Measurements from ENCODE around the gene MAP2K1. TPM values are rescaled to one million over a fixed set of nuclear protein-coding genes. Genes with fewer than 3 reads are reported as not detected.
"Not testable (repeated sequence)": the region's sequence is repeated elsewhere in the genome, so short reads cannot be mapped to it uniquely, and the experiment has no call there.

Gene MAP2K1
- total RNA-seq, 1 experiment from 2014 or later: 48.4 TPM

DNA sequence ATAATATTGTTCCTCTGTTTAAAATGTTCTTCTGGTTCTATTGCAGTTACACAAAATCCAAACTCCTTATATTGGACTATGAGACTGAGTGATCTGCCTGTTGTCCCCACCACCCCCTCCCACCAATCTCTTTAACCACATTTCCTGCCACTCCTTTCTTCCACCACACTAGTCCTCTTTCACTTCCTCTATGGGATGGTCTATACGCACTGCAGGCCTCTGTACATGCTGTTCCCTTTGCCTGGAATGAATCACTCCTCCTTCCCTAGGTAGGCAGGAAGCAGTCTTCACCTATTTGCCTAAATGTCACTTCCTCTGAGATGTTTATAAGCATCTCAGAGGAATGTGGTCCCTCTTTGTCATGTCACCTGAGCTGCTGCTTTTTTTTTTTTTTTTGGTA lies 4.0 kb downstream of the MAP2K1 start:
- DNase-seq (ENCODE audit: extremely low read depth, low read depth): no peak

DNA sequence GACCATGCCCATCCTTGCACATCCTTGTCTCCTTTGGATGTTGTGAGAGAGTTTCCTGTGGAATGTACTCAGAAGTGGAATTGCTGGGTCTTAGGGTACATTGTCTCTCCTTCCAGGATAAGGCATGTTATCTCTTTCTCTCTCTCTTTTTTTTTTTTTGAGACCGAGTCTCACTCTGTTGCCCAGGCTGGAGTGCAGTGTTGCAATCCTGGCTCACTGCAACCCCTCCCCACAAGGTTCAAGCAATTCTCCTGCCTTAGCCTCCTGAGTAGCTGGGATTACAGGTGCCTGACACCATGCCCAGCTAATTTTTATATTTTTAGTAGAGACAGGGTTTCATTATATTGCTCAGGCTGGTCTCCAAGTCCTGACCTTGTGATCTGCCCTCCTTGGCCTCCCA lies 6.3 kb downstream of the MAP2K1 start:
- not testable (repeated sequence) for DNase-seq (ENCODE audit: extremely low read depth, low read depth)

DNA sequence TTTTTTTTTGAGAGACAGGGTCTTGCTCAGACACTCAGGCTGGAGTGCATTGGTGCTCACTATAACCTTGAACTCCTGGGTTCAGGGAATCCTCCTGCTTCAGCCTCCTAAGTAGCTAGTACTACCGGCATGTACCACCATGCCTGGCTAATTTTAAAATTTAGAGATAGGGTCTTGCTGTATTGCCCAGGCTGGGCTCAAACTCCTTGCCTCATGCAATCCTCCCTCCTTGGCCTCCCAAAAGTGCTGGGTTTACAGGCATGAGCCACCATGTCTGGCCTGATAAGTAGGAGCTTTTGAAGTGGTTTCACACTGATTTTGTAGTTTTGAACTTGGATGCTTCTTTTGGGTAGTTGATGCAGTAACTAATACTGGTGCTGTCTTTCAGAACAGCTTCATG lies 7.8 kb downstream of the MAP2K1 start:
- no peak for DNase-seq (ENCODE audit: extremely low read depth, low read depth)

DNA sequence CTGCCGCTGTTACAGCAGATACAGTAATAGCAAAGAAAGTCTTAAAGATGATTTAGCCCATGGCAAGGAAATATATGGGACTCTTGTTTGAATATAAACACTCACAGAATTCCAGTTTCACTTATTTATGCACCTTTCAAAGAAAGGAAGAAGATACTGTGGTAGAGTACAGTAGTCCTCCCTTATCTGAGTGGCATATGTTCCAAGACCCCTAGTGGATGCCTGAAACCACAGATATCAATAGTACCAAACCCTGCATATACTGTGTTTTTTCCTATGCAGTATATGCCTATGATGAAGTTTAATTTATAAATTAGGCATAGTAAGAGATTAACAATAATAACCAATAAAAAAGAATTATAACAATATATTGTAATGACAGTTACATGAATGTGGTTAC lies 8.2 kb downstream of the MAP2K1 start:
- no peak for DNase-seq (ENCODE audit: extremely low read depth, low read depth)

DNA sequence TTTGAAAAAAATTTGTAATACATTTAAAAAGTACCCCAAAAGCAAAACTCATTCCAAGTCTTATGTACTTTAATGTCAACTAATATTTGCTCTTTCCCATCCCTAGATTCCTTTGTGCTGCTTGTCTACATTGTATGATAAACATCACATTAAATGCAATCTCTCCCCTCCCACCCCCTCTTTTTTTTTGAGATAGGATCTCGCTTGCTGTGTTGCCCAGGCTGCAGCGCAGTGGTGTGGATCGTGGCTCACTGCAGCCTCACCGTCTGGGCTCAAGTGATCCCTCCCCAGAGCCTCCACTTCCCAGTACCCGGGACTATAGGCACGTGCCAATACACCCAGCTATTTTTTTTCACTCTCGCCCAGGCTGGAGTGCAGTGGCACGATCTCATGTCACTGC lies 12.6 kb downstream of the MAP2K1 start:
- DNase-seq (ENCODE audit: extremely low read depth, low read depth): no peak

DNA sequence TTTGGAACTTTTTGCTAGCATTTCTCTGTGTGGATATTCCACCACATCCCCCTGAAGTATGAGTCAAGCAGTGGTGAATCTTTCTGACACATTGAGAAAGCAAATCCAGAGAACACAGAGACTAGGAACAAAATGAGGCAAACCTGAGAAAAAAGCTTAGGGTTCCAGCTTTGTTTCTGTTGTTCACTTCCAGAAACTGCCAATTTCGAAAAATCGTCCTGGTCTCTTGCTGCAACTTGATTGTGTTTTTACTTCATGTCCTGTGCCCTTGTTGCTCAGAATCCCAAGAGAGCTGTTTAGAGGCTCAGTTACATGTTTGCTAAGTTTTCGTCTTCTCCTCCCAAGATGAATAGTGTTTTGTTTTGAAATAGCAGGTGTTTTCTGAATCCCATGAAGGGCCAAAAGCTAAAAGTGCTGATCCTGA lies 13.7 kb downstream of the MAP2K1 start:
- no peak for DNase-seq (ENCODE audit: extremely low read depth, low read depth)

DNA sequence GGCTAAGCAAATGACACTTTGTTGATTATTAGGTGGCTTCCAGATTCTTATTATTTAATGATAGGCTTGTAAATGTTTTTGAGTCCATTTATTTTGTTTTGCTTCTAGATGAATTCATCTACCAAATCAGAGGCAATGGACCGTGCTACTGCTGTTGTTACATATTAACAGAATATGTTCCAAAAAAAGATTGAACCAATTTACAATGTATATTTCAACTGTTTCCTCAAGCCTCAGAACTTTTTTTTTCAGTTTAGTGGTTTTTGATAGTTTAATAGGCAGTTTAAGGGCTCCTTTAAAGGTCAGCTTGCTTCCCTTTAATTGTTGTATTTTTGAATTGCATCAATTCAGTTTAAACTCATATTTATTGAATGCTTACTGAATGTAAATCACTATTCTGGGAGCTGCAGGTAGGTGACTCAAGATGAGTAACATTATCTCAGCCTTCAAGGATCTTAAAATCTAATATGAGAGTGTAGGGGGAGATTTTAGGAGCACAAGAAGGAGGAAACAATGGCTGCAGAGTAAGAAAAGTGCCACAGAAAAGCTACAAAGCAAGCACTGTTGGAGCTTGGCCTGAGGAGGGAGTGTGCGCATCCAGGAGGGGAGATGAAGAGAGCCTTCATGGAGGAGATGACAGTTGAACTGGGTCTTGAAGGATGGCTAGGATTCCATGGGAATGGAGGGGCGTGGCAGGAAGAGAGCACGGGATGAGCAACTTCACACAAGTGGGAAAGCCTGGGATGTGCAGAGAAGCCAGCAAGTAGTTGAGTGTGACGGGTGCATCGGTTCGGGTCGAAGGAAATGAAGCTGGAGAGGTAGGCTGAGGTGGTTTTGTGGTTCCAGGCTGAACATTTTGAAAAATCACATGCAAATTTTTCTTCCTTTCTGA lies 14.7 kb downstream of the MAP2K1 start:
- no peak for DNase-seq (ENCODE audit: extremely low read depth, low read depth)

DNA sequence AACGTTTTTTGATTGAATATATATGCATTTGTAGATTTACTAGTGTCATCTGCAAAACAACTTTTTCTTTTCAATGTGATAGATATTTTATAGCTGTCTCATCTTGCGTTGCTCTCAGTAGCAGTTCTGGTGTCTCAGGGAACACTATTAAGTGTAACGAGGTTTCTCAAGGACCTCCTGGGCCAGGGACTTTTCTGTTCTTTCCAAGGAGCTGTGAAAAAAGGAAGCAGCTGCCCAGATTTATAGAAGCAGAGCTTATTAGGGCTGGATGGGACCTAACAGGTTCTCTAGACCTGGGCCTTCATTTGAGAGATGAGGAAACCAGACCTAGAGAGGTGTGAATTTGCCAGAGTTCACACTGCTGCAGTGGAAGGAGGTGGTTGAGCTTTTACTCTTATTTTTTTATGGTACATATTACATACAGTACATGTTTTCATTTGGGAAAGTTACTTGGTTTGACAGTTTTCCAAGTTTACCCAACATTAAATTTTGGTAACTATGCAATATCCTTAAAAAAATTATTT lies 16.1 kb downstream of the MAP2K1 start:
- DNase-seq (ENCODE audit: extremely low read depth, low read depth): no peak

DNA sequence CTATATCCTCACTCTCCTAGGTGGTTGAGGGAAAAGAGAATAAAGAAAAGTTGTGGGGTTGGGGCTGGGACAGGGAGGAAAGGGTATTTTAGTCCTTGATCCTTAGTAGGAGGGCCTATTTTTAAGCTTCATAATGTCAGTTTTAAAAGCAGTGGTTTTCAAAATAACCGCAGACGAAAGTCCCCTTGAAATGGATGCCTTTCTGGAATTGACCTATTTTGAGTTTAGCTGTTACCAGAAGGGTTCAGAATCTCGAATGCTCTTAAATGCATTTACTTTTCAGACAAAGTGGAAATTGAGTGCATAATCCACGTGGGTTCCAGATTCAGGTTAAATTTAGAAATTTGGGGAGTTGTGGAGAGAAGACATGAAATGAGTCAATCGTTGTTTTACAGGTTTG lies 16.6 kb downstream of the MAP2K1 start:
- no peak for DNase-seq (ENCODE audit: extremely low read depth, low read depth)

DNA sequence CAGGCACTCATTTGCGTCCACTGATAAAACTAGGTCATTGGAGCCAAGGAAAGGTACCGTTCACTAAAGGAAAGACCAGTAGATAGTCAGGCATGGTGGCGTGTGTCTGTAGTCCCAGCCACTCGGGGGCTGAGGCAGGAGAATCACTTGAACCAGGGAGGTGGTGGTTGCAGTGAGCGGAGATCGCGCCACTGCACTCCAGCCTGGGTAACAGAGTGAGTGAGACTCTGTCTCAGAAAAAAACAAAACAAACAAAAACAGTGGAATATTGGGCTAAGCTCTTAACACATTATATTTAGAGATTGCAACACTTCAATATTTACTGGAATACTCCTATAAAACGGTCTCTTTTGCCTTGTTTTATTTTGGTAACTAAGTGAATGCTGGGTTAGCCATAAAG lies 17.4 kb downstream of the MAP2K1 start:
- no peak for DNase-seq (ENCODE audit: extremely low read depth, low read depth)

DNA sequence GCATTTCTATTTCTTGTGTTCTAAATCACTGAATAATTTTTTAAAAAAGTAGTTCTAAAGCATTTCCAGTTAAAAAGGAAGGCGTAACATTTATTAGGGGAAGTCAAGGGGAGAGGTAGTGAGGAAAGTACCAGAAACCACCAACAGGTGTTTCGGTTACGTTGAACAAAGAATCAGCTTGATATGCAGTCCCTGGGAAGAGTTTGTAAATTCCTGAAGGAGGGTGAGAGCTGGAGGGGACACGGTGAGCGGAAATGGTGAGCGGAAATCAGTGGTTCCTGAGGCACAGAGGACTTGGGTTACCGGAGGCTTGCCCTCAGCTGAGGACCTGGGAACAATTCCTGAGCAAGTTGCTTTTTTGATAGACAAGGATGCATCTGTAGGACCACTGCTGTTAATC lies 17.8 kb downstream of the MAP2K1 start:
- DNase-seq (ENCODE audit: extremely low read depth, low read depth): no peak

DNA sequence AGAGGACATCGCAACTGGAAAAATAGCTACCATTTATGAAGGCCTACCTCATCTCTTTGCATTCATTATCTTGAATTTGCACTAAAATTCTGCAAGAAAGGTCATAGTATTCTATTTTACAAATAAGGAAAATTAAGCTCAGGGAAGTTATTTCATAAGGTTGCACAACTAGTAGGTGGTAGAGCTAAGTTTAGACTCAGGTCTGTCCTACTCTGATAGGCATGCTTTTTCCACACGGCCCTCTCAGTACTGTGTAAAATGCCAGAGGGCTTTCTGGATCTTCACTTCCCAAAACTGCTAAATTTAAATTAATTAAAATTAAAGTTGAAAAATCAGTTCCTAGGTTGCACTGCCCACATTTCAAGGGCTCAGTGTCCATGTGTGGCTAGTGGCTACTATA lies 18.3 kb downstream of the MAP2K1 start:
- no peak for DNase-seq (ENCODE audit: extremely low read depth, low read depth)

DNA sequence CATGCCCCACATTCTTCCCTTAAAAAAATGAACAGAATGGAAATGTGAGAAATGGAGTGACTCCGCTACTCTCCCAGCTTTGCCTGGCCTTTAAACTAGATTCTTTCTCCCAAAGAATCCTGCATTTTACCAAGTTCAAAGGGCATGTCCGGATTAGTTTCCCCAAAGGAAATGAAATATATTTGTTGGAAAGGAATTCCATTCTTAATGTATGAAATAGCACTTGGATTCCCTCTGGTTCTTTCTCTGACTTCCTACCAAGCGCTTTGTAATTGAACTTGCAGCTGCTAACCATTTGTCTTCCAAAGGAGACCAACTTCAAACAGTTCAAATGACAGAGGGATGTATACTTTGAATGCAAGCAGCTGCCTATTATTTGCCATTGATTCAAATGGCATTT lies 18.9 kb downstream of the MAP2K1 start:
- DNase-seq (ENCODE audit: extremely low read depth, low read depth): no peak

DNA sequence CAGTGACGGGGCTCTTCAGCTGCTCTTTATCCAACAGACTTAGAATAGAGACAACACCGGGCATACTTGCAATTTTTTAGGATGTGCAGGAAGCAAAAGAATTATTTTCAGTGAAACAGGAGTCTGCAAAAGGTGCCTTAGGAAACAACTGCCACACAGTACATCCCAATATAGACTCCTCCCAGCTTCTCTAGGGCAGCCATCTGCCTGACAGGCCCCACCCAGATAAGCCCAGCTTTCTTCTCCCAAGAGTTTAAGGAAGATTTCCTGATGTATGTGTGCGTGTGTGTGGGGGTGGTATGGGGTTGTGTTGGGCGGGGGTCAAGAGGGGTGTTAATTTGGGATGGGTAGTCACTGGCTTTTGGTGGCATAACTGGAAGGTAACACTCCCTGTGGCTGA lies 21.5 kb downstream of the MAP2K1 start:
- no peak for DNase-seq (ENCODE audit: extremely low read depth, low read depth)

DNA sequence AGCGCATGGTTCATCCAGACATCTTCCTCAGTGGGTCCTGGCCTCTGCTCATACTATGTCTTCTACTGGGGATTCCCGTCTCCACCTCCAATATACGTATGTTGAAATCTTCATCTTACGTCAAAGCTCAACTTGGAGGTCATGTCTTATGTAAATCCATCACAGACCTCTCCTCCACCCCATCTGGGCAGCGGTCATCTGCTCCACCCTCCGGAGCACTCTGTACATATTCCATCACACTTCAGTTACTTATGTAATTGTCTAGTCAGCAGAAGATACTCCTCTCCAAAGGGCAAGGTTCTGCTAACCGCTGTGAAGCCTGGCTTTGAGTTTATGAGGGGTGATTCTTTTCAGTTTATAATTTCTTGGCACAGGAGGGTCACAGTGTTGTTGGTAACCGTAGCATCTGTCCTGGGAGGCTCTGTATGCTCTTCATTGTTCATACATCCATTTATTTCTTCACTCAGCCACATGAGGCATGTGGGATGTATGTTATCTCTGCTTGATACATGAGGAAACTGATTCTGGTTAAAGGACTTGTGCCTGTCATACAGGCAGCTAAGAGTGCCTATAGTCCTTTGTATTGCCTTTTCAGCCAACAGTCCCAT lies 22.1 kb downstream of the MAP2K1 start:
- DNase-seq (ENCODE audit: extremely low read depth, low read depth): no peak

DNA sequence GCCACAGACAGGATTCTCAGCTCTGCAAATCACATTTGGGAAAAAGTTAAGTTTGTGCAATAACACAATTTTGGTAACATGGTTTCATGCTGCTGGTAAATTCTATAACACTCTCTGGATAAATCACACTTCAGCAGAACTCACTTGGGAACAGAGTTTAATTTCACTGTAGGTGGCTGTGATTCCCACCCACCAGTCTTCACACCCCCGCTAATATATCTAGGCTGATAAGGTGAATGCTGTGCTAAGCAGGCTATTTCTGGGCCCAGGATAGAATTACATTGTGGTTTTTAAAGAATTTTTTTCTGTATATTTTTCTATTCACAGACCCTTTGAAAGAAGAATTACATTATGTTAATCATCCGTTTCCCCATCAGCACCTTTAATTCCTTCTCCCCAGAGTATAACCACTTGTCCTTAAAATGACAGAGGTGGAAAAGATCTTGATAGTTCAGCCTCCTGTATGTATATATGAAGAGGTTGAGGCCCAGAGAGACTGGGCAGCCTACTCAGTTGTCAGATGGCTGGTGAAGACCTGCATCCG lies 22.9 kb downstream of the MAP2K1 start:
- DNase-seq (ENCODE audit: extremely low read depth, low read depth): no peak

DNA sequence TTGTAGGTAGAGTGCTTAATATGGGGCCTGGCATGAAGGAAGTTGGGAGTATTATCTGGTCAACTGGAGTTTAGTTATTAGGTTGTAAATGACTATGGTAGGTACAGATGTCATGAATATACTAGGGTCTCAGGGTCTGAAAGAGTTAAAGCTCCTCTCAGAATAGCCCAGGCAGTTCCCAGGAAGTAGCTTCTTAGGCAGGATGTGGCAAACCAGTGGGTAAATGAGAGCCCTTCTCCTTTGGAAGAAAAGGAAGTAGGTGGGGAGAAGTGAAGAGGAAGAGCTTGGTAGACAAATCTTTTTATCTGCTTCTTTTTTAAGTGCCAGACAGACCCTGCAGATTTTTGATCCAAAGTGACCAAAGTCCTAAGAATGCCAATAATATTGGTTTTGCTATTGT lies 24.5 kb downstream of the MAP2K1 start:
- DNase-seq (ENCODE audit: extremely low read depth, low read depth): no peak

DNA sequence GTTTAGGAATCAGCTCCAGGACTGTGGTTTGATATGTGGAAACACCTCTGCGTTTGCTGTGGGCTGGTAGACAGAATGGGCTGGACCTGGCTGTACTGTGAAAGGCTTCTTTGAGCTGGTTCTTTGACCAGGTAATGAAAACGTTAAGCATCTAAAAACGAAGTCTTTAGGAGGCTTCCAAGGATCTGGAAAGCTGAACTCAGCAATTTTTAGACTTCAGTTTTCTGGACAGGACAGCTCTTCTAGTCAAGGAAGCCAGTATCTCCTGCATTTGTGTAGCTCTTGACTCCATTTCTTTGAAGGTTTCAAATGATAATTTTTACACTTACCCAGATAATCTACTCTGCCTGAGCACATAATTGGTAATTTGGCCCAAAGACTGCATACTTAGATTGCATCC lies 25.5 kb downstream of the MAP2K1 start:
- no peak for DNase-seq (ENCODE audit: extremely low read depth, low read depth)

DNA sequence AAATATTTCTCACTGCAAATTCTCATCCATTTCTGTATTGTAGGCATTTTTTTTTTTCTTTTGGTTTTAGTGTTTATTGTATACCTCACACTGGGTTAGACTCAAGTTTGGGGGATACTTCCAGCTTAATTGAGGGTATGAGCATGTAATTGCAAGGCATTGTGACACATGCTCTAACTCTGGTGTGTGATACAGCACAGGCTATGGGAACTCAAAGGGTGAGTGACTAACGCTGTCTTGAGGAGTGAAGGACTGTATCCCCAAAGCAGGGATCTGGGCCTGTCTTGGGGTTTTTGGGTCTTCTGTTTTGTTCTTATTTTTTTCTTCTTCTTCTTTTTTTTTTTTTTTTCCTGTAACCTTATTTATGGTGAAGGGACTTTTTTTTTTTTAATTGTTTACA lies 26.9 kb downstream of the MAP2K1 start:
- no peak for DNase-seq (ENCODE audit: extremely low read depth, low read depth)

DNA sequence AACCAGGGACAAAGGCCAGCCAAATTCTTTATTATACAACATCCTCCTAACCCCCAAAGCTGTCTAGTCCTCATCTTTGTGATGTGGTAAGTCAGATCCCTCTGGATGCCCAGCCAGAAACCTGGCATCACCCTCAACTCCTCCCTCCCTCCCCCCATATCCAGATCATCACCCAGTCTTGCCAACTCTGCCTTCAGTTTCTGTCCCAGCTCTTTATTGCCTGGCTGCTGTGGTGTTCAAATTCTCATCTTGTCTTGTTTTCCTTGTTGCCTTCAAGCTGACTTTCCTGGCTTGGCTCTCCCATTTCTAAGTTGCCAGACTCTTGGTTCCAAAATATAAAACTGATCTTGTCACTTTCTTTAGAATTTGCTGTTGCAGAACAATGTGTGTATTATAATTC lies 28.6 kb downstream of the MAP2K1 start:
- no peak for DNase-seq (ENCODE audit: extremely low read depth, low read depth)

DNA sequence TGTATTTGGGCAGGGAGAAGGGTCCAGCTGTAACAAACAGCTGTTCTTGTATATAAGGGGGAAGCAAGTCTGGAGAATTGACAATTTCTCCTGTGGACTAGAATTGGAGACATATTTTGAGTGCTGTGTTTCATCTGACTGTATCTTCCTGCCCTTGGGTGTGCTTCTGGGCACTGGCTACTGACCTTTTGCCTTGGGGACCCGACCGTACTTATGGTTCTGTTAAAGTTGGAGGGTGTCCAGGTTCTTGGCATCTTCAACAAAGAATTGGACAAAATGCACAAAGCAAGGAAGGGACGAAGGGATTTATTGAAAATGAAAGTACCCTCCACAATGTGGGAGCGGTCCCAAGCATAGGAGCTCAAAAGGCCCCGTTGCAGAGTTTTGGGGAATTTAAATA lies 31.0 kb downstream of the MAP2K1 start:
- DNase-seq (ENCODE audit: extremely low read depth, low read depth): no peak

DNA sequence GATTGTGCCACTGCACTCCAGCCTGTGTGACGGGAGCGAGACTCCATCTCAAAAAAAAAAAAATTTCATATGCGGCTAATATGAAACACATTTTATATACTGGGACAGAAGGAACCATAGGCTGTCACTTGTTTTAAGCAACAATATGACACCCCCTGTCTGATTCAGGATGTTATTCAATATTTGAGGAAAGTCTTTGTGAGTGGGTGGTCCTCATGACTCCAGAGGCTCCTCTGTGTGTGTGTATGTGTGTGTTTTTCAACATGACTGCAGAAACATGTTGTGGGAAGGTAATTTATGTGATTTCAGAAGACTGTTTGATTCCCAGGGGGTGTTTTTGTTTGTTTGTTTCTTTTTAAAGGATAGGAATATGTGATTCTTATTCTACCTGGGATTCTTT lies 32.8 kb downstream of the MAP2K1 start:
- DNase-seq (ENCODE audit: extremely low read depth, low read depth): no peak

All from NCI-H460 (cell line).